ENCODE data around the gene TTL.

GRCh38 chr2:112481528-112482233 is at the start of gene TTL:
- TF ChIP-seq CTCF (IDR thresholded peaks at IDR 0.05): peak in 2 of 4 experiments; percentile 18 to 22
- TF ChIP-seq POLR2A (IDR thresholded peaks at IDR 0.05): peak; percentile 28 to 48

Data from uterus (tissue), 2 donors.